ENCODE results near the gene ERP44.

- TF ChIP-seq CTCF (IDR thresholded peaks at IDR 0.05) (no peak), POLR2A (IDR thresholded peaks at IDR 0.05) (no peak)
Measured at GRCh38 chr9:100084128-100084453, 14.7 kb downstream of the ERP44 start.

Measured in breast epithelium (tissue), 3 donors.